ENCODE measurements around the gene UTF1.

Gene UTF1

DNA sequence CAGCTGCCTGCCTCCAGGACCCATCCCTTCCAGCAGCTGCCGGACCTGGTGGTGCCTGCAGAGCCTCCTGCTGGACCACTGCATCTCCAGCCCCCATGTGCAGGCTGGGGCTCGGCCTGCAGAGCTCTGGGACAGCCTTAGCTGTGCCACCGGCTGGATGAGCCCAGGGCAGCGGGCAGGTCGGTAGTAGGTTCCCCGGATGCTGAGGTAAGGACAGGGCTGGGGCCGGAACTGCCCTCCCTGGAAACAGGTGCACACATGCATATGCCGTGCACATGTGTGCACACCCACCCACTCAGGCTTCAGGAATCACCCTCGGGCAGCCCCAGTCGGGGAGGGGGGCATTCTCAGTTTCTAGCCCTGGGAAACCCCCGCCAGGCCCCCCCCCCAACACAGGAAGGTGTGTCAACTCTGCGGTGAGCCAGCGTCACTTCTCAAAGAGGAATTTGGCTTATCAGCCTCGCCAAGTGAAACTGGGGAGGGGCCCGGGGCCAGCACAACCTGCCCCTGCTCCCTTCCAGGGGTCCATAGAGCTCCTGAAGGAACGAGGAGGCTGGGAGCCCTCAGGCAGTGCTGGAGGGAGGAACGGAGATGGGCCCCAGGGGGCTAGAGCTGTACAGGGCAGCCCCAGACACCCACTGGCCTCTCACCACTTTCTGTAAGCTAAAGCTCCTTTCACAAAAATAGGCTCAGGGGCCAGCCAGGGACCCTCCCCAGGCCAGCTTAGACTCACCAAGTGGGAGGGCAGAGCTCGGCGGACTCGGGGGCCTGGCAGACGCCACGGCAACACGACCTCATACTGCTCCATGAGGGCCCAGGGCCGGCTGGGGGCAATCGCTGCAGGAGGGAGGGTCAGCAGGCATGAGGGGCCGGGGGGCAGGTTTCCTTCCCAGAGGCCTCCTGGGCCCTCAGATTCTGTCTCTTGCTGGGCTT lies 45.0 kb downstream of the UTF1 start:
- Histone ChIP-seq H3K4me1 (ENCODE audit: insufficient read depth, poor library complexity, severe bottlenecking) (peaks cover 42% of the 10 kb centered on the region), H3K27ac (ENCODE audit: poor library complexity, severe bottlenecking) (peak overlapping the region; percentile 90), H3K36me3 (ENCODE audit: low read depth) (peaks cover 25% of the 10 kb centered on the region), H3K9me3 (ENCODE audit: severe bottlenecking) (no peaks in the 10 kb centered on the region), H3K27me3 (ENCODE audit: insufficient read depth, poor library complexity, severe bottlenecking) (no peaks in the 10 kb centered on the region), H3K4me3 (ENCODE audit: severe bottlenecking) (peak overlapping the region; percentile 43)
- ATAC-seq (ENCODE audit: low read depth): peak; percentile 40
- TF ChIP-seq CTCF (IDR thresholded peaks at IDR 0.05; ENCODE audit: poor library complexity, severe bottlenecking): no peak
- no peak for DNase-seq (ENCODE audit: low spot score)

GRCh38 chr10:133275684-133276092 lies 45.7 kb downstream of the UTF1 start:
- DNase-seq (ENCODE audit: low spot score) (no peak), ATAC-seq (ENCODE audit: low read depth) (no peak)
- Histone ChIP-seq H3K27me3 (ENCODE audit: insufficient read depth, poor library complexity, severe bottlenecking) (no peaks in the 10 kb centered on the region), H3K27ac (ENCODE audit: poor library complexity, severe bottlenecking) (peak overlapping the region; percentile 90), H3K36me3 (ENCODE audit: low read depth) (peaks cover 25% of the 10 kb centered on the region), H3K4me1 (ENCODE audit: insufficient read depth, poor library complexity, severe bottlenecking) (peaks cover 42% of the 10 kb centered on the region), H3K9me3 (ENCODE audit: severe bottlenecking) (no peaks in the 10 kb centered on the region), H3K4me3 (ENCODE audit: severe bottlenecking) (peak overlapping the region; percentile 43)
- no peak for TF ChIP-seq CTCF (IDR thresholded peaks at IDR 0.05; ENCODE audit: poor library complexity, severe bottlenecking)

DNA sequence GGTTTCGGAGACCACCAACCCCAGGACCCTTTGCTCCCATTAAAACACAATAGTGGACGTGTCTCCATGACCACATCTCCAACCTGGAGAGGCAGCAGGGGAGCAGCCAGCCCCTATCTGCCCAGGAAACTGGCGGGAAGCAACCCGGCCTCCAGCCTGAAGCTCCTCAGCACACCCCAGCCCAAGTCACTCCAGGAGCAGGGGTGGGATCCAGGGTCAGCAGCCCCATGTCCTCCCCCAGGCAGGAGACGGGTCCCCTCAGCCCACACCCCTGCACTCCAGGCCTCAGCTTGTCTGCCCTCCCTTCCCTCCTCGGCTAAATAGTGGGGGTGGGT lies 46.0 kb downstream of the UTF1 start:
- no peak for TF ChIP-seq CTCF (IDR thresholded peaks at IDR 0.05; ENCODE audit: poor library complexity, severe bottlenecking)
- H3K27ac ChIP-seq (ENCODE audit: poor library complexity, severe bottlenecking): peak overlapping the region; percentile 90
- H3K4me1 ChIP-seq (ENCODE audit: insufficient read depth, poor library complexity, severe bottlenecking): peaks cover 42% of the 10 kb centered on the region
- H3K9me3 ChIP-seq (ENCODE audit: severe bottlenecking): no peaks in the 10 kb centered on the region
- DNase-seq (ENCODE audit: low spot score) (no peak), ATAC-seq (ENCODE audit: low read depth) (no peak)
- H3K36me3 ChIP-seq (ENCODE audit: low read depth): peaks cover 25% of the 10 kb centered on the region
- H3K27me3 ChIP-seq (ENCODE audit: insufficient read depth, poor library complexity, severe bottlenecking): no peaks in the 10 kb centered on the region
- H3K4me3 ChIP-seq (ENCODE audit: severe bottlenecking): peak overlapping the region; percentile 43

GRCh38 chr10:133276435-133277201 lies 46.6 kb downstream of the UTF1 start, which contains the start of gene ADAM8:
TSS of gene ADAM8 (minus strand) at chr10:133276868. CDS start at chr10:133276817, 51 bp downstream.
- H3K27me3 ChIP-seq (ENCODE audit: insufficient read depth, poor library complexity, severe bottlenecking): no peaks in the 10 kb centered on the region
- TF ChIP-seq CTCF (IDR thresholded peaks at IDR 0.05; ENCODE audit: poor library complexity, severe bottlenecking): no peak
- peak within 1 kb of the TSS; percentile 43 for H3K4me3 ChIP-seq (ENCODE audit: severe bottlenecking)
- no peaks in the 10 kb centered on the region for H3K9me3 ChIP-seq (ENCODE audit: severe bottlenecking)
- H3K4me1 ChIP-seq (ENCODE audit: insufficient read depth, poor library complexity, severe bottlenecking): peaks cover 42% of the 10 kb centered on the region
- no peak for DNase-seq (ENCODE audit: low spot score)
- peaks cover 25% of the 10 kb centered on the region for H3K36me3 ChIP-seq (ENCODE audit: low read depth)
- peak within 1 kb of the TSS; percentile 90 for H3K27ac ChIP-seq (ENCODE audit: poor library complexity, severe bottlenecking)
- peak; percentile 35 for ATAC-seq (ENCODE audit: low read depth)

Measured in RWPE2 (cell line).